HepG2 (cell line): ENCODE results near the gene MOV10L1. TPM values are rescaled to one million over a fixed set of nuclear protein-coding genes. Genes with fewer than 3 reads are reported as not detected.

ENCODE experiments used
- AKAP8 ChIP-seq: sonication (generic); formaldehyde crosslinking; IDR thresholded peaks from 2 replicates; pipeline ENCODE4 v1.5.1; 2020; ENCODE audit warnings: mild to moderate bottlenecking, missing genetic modification reagents
- ASH2L ChIP-seq: fragments of 300-600, 200-600 bp; sonication (generic); IDR thresholded peaks from 2 replicates; pipeline ENCODE4 v1.7.0; 2017; ENCODE audit warnings: low read depth, mild to moderate bottlenecking, moderate library complexity, mixed read lengths, low read length; ENCODE audit not compliant: insufficient read length
- CEBPG ChIP-seq: IDR thresholded peaks from 2 replicates; pipeline ENCODE4 v1.6.1; 2016
- CREB1 ChIP-seq, 2 experiments: fragments of 450-650 bp in 1 of 2; IDR thresholded peaks; 2 replicates each; pipeline ENCODE4 v1.6.1; 2016 to 2017; ENCODE audit warnings: control low read depth in 1 of 2, mild to moderate bottlenecking in 1 of 2, missing compliant biosample characterization in 1 of 2, missing genetic modification characterization in 1 of 2
- CREM ChIP-seq, 2 experiments: sonication (generic) in 1 of 2; formaldehyde crosslinking in 1 of 2; IDR thresholded peaks; 2 replicates each; pipeline versions ENCODE4 v1.4.0 to v1.6.1; 2016 to 2020; ENCODE audit warnings: antibody characterized with exemption in 1 of 2, mild to moderate bottlenecking in 1 of 2, missing genetic modification reagents in 1 of 2
- EED ChIP-seq: sonication (generic); formaldehyde crosslinking; IDR thresholded peaks from 2 replicates; pipeline ENCODE4 v1.5.0; 2020; ENCODE audit warnings: mild to moderate bottlenecking, missing genetic modification reagents
- FOXA3 ChIP-seq: IDR thresholded peaks from 2 replicates; pipeline ENCODE4 v1.6.1; 2016; ENCODE audit warnings: missing genetic modification reagents, missing compliant biosample characterization
- GLI4 ChIP-seq: sonication (generic); formaldehyde crosslinking; IDR thresholded peaks from 2 replicates; pipeline ENCODE4 v1.5.1; 2020; ENCODE audit warnings: missing genetic modification reagents, mild to moderate bottlenecking, moderate library complexity, borderline replicate concordance
- NR2F6 ChIP-seq, 2 experiments: IDR thresholded peaks; 2 replicates each; pipeline ENCODE4 v1.6.1; 2016; ENCODE audit warnings: antibody characterized with exemption in 1 of 2, mild to moderate bottlenecking in 1 of 2
- SIX1 ChIP-seq: sonication (generic); formaldehyde crosslinking; IDR thresholded peaks from 2 replicates; pipeline ENCODE4 v1.4.0; 2020; ENCODE audit warnings: missing genetic modification reagents, borderline replicate concordance
- SKI ChIP-seq: fragments of 450-650 bp; IDR thresholded peaks from one replicate; pipeline ENCODE4 v1.6.1; 2018; ENCODE audit warnings: mild to moderate bottlenecking; ENCODE audit not compliant: partially characterized antibody
- SMAD9 ChIP-seq: sonication (generic); formaldehyde crosslinking; IDR thresholded peaks from 2 replicates; pipeline ENCODE4 v1.5.1; 2020; ENCODE audit warnings: mild to moderate bottlenecking, missing genetic modification reagents
- ZNF12 ChIP-seq: sonication (generic); formaldehyde crosslinking; IDR thresholded peaks from 2 replicates; pipeline ENCODE4 v1.5.0; 2020; ENCODE audit warnings: missing genetic modification reagents
- ZNF329 ChIP-seq: sonication (generic); formaldehyde crosslinking; IDR thresholded peaks from 2 replicates; pipeline ENCODE4 v1.9.0; 2021; ENCODE audit warnings: low read depth, mild to moderate bottlenecking, missing genetic modification reagents
- ZNF367 ChIP-seq: sonication (generic); formaldehyde crosslinking; IDR thresholded peaks from 2 replicates; pipeline ENCODE4 v1.4.0; 2020; ENCODE audit warnings: missing genetic modification reagents, borderline replicate concordance
- ZNF414 ChIP-seq: sonication (generic); formaldehyde crosslinking; IDR thresholded peaks from 2 replicates; pipeline ENCODE4 v1.5.0; 2020; ENCODE audit warnings: missing genetic modification reagents
- polyA plus RNA-seq, 8 experiments: library from polyadenylated mRNA; depleted of rRNA in 3 of 8; stranded (reverse) in 7 of 8; unstranded in 1 of 8; fragments of >200 nt; fragmentation: Illumina TruSeq in 4 of 8; extraction: Trizol in 4 of 8; gene quantifications; 2 replicates each; pipeline versions ENCODE4 v1.2.1 to v1.2.3, GENCODE V29; 2011 to 2016; ENCODE audit warnings: low read depth in 4 of 8, missing spikeins in 1 of 8, mixed read lengths in 1 of 8; ENCODE audit not compliant: insufficient read depth in 1 of 8
- total RNA-seq, 5 experiments: library from RNA; depleted of rRNA; stranded (reverse); fragments of >200 nt; fragmentation: Illumina TruSeq; extraction: Trizol; gene quantifications; 2 replicates each; pipeline ENCODE4 v1.2.3, GENCODE V29; 2016; ENCODE audit warnings: low read depth in 1 of 5
- TF ChIP-seq, protein P1 (sequence below): sonication (generic); formaldehyde crosslinking; IDR thresholded peaks from 2 replicates; pipeline ENCODE4 v1.4.0; 2020; ENCODE audit warnings: mild to moderate bottlenecking, missing genetic modification reagents
- TF ChIP-seq, protein P2 (sequence below): sonication (generic); formaldehyde crosslinking; conservative IDR thresholded peaks from 2 replicates; pipeline ENCODE4 v1.5.0; 2020; ENCODE audit warnings: missing genetic modification reagents

The MOV10L1 gene
- total and polyA plus RNA-seq, 2 of the 13 experiments (the other 11 are each of a cell fraction or from before 2014, with no cell fraction given): 0.11 to 0.12 TPM

GRCh38 chr22:50200461-50201190 is 110.8 kb downstream of the MOV10L1 start, which contains the start of gene SELENOO (continued):
- TF ChIP-seq ZNF367 (CRISPR knock-in tag): no peak
- TF ChIP-seq EED (CRISPR knock-in tag): peak; percentile 30; the same call in 1 of the 2 replicates
- no peak for TF ChIP-seq ZNF329 (CRISPR knock-in tag)
- no peak for TF ChIP-seq SIX1
- TF ChIP-seq AKAP8: no peak
- TF ChIP-seq, protein P1, sequence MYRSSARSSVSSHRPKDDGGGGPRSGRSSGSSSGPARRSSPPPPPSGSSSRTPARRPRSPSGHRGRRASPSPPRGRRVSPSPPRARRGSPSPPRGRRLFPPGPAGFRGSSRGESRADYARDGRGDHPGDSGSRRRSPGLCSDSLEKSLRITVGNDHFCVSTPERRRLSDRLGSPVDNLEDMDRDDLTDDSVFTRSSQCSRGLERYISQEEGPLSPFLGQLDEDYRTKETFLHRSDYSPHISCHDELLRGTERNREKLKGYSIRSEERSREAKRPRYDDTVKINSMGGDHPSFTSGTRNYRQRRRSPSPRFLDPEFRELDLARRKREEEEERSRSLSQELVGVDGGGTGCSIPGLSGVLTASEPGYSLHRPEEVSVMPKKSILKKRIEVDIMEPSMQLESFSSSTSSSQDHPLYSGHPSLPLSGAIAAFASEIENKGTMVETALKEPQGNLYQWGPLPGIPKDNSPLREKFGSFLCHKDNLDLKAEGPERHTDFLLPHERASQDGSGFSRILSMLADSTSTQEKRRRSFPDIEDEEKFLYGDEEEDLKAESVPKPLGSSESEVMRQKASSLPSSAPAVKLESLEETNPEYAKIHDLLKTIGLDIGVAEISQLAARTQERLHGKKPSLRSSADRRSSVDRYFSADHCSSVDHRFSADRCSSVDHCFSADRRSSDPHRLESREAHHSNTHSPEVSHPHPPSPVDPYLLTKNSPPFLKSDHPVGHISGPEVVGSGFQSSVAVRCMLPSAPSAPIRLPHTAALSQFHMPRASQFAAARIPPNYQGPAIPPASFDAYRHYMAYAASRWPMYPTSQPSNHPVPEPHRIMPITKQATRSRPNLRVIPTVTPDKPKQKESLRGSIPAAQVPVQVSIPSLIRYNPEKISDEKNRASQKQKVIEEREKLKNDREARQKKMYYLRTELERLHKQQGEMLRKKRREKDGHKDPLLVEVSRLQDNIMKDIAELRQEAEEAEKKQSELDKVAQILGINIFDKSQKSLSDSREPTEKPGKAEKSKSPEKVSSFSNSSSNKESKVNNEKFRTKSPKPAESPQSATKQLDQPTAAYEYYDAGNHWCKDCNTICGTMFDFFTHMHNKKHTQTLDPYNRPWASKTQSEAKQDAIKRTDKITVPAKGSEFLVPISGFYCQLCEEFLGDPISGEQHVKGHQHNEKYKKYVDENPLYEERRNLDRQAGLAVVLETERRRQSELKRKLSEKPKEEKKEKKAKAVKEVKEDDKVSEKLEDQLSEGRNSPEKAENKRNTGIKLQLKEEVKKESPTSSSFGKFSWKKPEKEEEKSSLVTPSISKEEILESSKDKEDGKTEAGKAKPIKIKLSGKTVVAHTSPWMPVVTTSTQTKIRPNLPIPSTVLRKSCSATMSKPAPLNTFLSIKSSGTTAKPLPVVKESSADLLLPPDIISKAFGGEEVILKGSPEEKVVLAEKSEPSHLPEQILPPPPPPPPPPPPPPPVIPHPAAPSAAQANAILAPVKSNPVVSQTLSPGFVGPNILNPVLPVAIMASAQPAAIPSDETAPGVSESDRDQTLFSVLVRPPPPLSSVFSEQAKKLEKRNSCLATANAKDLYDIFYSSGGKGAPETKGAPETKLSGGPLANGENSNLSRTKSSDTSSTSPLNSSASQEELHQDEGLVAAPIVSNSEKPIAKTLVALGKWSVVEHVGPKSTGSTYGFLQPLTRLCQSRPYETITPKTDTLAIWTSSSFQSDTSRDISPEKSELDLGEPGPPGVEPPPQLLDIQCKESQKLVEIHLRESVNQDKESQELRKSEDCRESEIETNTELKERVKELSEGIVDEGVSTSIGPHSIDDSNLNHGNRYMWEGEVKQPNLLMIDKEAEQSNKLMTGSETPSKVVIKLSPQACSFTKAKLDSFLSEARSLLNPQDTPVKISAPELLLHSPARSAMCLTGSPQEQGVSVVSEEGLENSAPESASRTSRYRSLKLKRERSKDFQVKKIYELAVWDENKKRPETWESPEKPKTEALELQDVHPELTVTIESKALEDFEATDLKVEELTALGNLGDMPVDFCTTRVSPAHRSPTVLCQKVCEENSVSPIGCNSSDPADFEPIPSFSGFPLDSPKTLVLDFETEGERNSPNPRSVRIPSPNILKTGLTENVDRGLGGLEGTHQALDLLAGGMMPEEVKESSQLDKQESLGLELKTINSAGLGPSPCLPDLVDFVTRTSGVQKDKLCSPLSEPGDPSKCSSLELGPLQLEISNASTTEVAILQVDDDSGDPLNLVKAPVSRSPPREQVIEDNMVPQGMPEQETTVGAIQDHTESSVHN (CRISPR knock-in tag): no peak
- peak; percentile 23 for TF ChIP-seq ASH2L
- TF ChIP-seq, protein P2, sequence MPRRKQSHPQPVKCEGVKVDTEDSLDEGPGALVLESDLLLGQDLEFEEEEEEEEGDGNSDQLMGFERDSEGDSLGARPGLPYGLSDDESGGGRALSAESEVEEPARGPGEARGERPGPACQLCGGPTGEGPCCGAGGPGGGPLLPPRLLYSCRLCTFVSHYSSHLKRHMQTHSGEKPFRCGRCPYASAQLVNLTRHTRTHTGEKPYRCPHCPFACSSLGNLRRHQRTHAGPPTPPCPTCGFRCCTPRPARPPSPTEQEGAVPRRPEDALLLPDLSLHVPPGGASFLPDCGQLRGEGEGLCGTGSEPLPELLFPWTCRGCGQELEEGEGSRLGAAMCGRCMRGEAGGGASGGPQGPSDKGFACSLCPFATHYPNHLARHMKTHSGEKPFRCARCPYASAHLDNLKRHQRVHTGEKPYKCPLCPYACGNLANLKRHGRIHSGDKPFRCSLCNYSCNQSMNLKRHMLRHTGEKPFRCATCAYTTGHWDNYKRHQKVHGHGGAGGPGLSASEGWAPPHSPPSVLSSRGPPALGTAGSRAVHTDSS (CRISPR knock-in tag): no peak
- TF ChIP-seq GLI4 (CRISPR knock-in tag): no peak
- TF ChIP-seq FOXA3 (CRISPR knock-in tag): no peak
- TF ChIP-seq ZNF12 (CRISPR knock-in tag): no peak
- no peak for TF ChIP-seq CEBPG
- no peak for TF ChIP-seq SKI
- no peak for TF ChIP-seq ZNF414 (CRISPR knock-in tag)
- no peak for TF ChIP-seq NR2F6 (IDR thresholded peaks at IDR 0.05)
- TF ChIP-seq NR2F6 (CRISPR knock-in tag; IDR thresholded peaks at IDR 0.05): no peak
- TF ChIP-seq SMAD9: no peak
- TF ChIP-seq CREB1 (IDR thresholded peaks at IDR 0.05): peak; percentile 58; the same call in 1 of the 2 replicates
- TF ChIP-seq CREB1 (CRISPR knock-in tag; IDR thresholded peaks at IDR 0.05): no peak
- no peak for TF ChIP-seq CREM (IDR thresholded peaks at IDR 0.05)
- TF ChIP-seq CREM (CRISPR knock-in tag; IDR thresholded peaks at IDR 0.05): no peak
